ENCODE data around the gene CYP1A1. TPM values are rescaled to one million over a fixed set of nuclear protein-coding genes. Genes with fewer than 3 reads are reported as not detected.

Gene CYP1A1
- total and polyA plus RNA-seq, 2 donors (not counting 1 experiment from before 2014, with no cell fraction given), result under 0.01 TPM; not detected in 1

GRCh38 chr15:74752531-74752930 is 27.2 kb upstream of the CYP1A1 start:
- no peak overlapping the region for H3K4me2 ChIP-seq (ENCODE audit: extremely low read depth, insufficient read depth, low read length)
- H3K9me3 ChIP-seq (ENCODE audit: control insufficient read depth, insufficient read depth, low read depth, low read length), result no peaks in the 10 kb centered on the region
- H3K4me1 ChIP-seq (ENCODE audit: control insufficient read depth, extremely low read depth, insufficient read depth, low read length), result no peaks in the 10 kb centered on the region
- no peak for TF ChIP-seq CTCF (conservative IDR thresholded peaks at IDR 0.05 in 1 of 2, IDR thresholded peaks at IDR 0.05 in 1 of 2; ENCODE audit: low read depth in 1 of 2, low read length in 2 of 2)
- TF ChIP-seq EZH2 (IDR thresholded peaks at IDR 0.05; ENCODE audit: low read length, missing control alignments), result no peak
- H3K27ac ChIP-seq (ENCODE audit: insufficient read depth, low read length), result no peak overlapping the region
- H3K9ac ChIP-seq (ENCODE audit: insufficient read depth, low read length), result no peak overlapping the region
- H3K36me3 ChIP-seq (ENCODE audit: control insufficient read depth, insufficient read depth, low read length), result no peaks in the 10 kb centered on the region
- H2AFZ ChIP-seq (ENCODE audit: low read length), result no peak overlapping the region
- H3K79me2 ChIP-seq (ENCODE audit: control insufficient read depth, insufficient read depth, low read length), result no peaks in the 10 kb centered on the region
- H3K4me3 ChIP-seq (replicated peaks in 1 of 4; ENCODE audit: control extremely low read depth in 1 of 4, insufficient read depth in 1 of 4, low read depth in 3 of 4, low read length in 4 of 4), result no peak overlapping the region
- H4K20me1 ChIP-seq (ENCODE audit: control insufficient read depth, extremely low read depth, insufficient read depth, low read length), result no peaks in the 10 kb centered on the region
- DNase-seq (ENCODE audit: low read depth in 2 of 2), result peak in 1 of 2 donors; percentile 77
- peaks cover 8% of the 10 kb centered on the region for H3K27me3 ChIP-seq (ENCODE audit: control insufficient read depth, insufficient read depth, low read length)

GRCh38 chr15:74752011-74752410 is 26.7 kb upstream of the CYP1A1 start:
- Histone ChIP-seq H3K27ac (ENCODE audit: insufficient read depth, low read length) (no peak overlapping the region), H2AFZ (ENCODE audit: low read length) (no peak overlapping the region), H3K4me1 (ENCODE audit: control insufficient read depth, extremely low read depth, insufficient read depth, low read length) (no peaks in the 10 kb centered on the region), H3K9ac (ENCODE audit: insufficient read depth, low read length) (no peak overlapping the region), H3K4me3 (replicated peaks in 1 of 4; ENCODE audit: control extremely low read depth in 1 of 4, insufficient read depth in 1 of 4, low read depth in 3 of 4, low read length in 4 of 4) (no peak overlapping the region), H3K36me3 (ENCODE audit: control insufficient read depth, insufficient read depth, low read length) (no peaks in the 10 kb centered on the region), H3K4me2 (ENCODE audit: extremely low read depth, insufficient read depth, low read length) (no peak overlapping the region), H4K20me1 (ENCODE audit: control insufficient read depth, extremely low read depth, insufficient read depth, low read length) (no peaks in the 10 kb centered on the region), H3K79me2 (ENCODE audit: control insufficient read depth, insufficient read depth, low read length) (no peaks in the 10 kb centered on the region), H3K27me3 (ENCODE audit: control insufficient read depth, insufficient read depth, low read length) (peaks cover 8% of the 10 kb centered on the region), H3K9me3 (ENCODE audit: control insufficient read depth, insufficient read depth, low read depth, low read length) (no peaks in the 10 kb centered on the region)
- no peak for TF ChIP-seq CTCF (conservative IDR thresholded peaks at IDR 0.05 in 1 of 2, IDR thresholded peaks at IDR 0.05 in 1 of 2; ENCODE audit: low read depth in 1 of 2, low read length in 2 of 2)
- no peak for TF ChIP-seq EZH2 (IDR thresholded peaks at IDR 0.05; ENCODE audit: low read length, missing control alignments)
- no peak for DNase-seq (ENCODE audit: low read depth in 2 of 2)

GRCh38 chr15:74750751-74751150 is 25.4 kb upstream of the CYP1A1 start:
- Histone ChIP-seq H3K9ac (ENCODE audit: insufficient read depth, low read length) (no peak overlapping the region), H2AFZ (ENCODE audit: low read length) (no peak overlapping the region), H4K20me1 (ENCODE audit: control insufficient read depth, extremely low read depth, insufficient read depth, low read length) (no peaks in the 10 kb centered on the region), H3K4me2 (ENCODE audit: extremely low read depth, insufficient read depth, low read length) (no peak overlapping the region), H3K9me3 (ENCODE audit: control insufficient read depth, insufficient read depth, low read depth, low read length) (no peaks in the 10 kb centered on the region), H3K27ac (ENCODE audit: insufficient read depth, low read length) (no peak overlapping the region), H3K4me3 (replicated peaks in 1 of 4; ENCODE audit: control extremely low read depth in 1 of 4, insufficient read depth in 1 of 4, low read depth in 3 of 4, low read length in 4 of 4) (no peak overlapping the region), H3K36me3 (ENCODE audit: control insufficient read depth, insufficient read depth, low read length) (no peaks in the 10 kb centered on the region), H3K79me2 (ENCODE audit: control insufficient read depth, insufficient read depth, low read length) (no peaks in the 10 kb centered on the region), H3K27me3 (ENCODE audit: control insufficient read depth, insufficient read depth, low read length) (peaks cover 8% of the 10 kb centered on the region), H3K4me1 (ENCODE audit: control insufficient read depth, extremely low read depth, insufficient read depth, low read length) (no peaks in the 10 kb centered on the region)
- no peak for DNase-seq (ENCODE audit: low read depth in 2 of 2)
- TF ChIP-seq CTCF (conservative IDR thresholded peaks at IDR 0.05 in 1 of 2, IDR thresholded peaks at IDR 0.05 in 1 of 2; ENCODE audit: low read depth in 1 of 2, low read length in 2 of 2) (no peak), EZH2 (IDR thresholded peaks at IDR 0.05; ENCODE audit: low read length, missing control alignments) (no peak)

Data from fibroblast of lung (primary cell).